DOHH2 (cell line): ENCODE results near the gene YLPM1.

Experiments used
- H3F3A ChIP-seq: fragments of 200-600 bp; sonication (generic), shearing (Covaris generic); 2 replicates; pipeline ENCODE4 v1.6.0; 2016; ENCODE audit warnings: antibody characterized with exemption, mild to moderate bottlenecking; ENCODE audit not compliant: control insufficient read depth, insufficient read depth
- H3K27ac ChIP-seq: fragments of 200-600 bp; sonication (generic); 2 replicates; pipeline ENCODE4 v1.5.1; 2014; ENCODE audit warnings: low read depth, mild to moderate bottlenecking, low read length, moderate library complexity
- H3K27me3 ChIP-seq: fragments of 200-600 bp; sonication (generic); 2 replicates; pipeline ENCODE4 v1.6.1; 2014; ENCODE audit warnings: mild to moderate bottlenecking, low read length, mixed read lengths; ENCODE audit not compliant: control insufficient read depth
- H3K36me3 ChIP-seq: fragments of 200-600 bp; sonication (generic); 2 replicates; pipeline ENCODE4 v1.6.1; 2014; ENCODE audit warnings: mild to moderate bottlenecking, low read length, moderate library complexity, mixed read lengths; ENCODE audit not compliant: control insufficient read depth
- H3K4me1 ChIP-seq: fragments of 200-600 bp; sonication (generic); 2 replicates; pipeline ENCODE4 v1.6.1; 2014; ENCODE audit warnings: mild to moderate bottlenecking, low read length, mixed read lengths; ENCODE audit not compliant: control insufficient read depth
- H3K4me2 ChIP-seq: fragments of 200-600 bp; sonication (generic); 2 replicates; pipeline ENCODE4 v1.6.0; 2014; ENCODE audit warnings: mild to moderate bottlenecking, low read length, moderate library complexity
- H3K4me3 ChIP-seq: fragments of 200-600 bp; sonication (generic); 2 replicates; pipeline ENCODE4 v1.5.1; 2014; ENCODE audit warnings: mild to moderate bottlenecking, low read length, mixed read lengths
- H3K79me2 ChIP-seq: fragments of 200-600 bp; sonication (generic); 2 replicates; pipeline ENCODE4 v1.6.1; 2014; ENCODE audit warnings: mild to moderate bottlenecking, low read length, mixed read lengths; ENCODE audit not compliant: control insufficient read depth
- H3K9me2 ChIP-seq: fragments of 200-600 bp; sonication (generic); replicated peaks from 2 replicates; pipeline ENCODE4 v1.6.1; 2014; ENCODE audit warnings: mild to moderate bottlenecking, low read length, mixed read lengths; ENCODE audit not compliant: control insufficient read depth
- H3K9me3 ChIP-seq: fragments of 200-600 bp; sonication (generic); 2 replicates; pipeline ENCODE4 v1.6.1; 2014; ENCODE audit warnings: antibody characterized with exemption, low read length, mixed read lengths; ENCODE audit not compliant: control insufficient read depth, insufficient read depth
- H4K20me1 ChIP-seq: fragments of 200-600 bp; sonication (generic); 2 replicates; pipeline ENCODE4 v1.6.0; 2014; ENCODE audit warnings: low read depth, mild to moderate bottlenecking, antibody characterized with exemption, low read length, moderate library complexity; ENCODE audit not compliant: control insufficient read depth, insufficient read depth
- CTCF ChIP-seq: fragments of 200-600 bp; sonication (generic); IDR thresholded peaks from one replicate; pipeline ENCODE4 v1.5.1; 2014; ENCODE audit warnings: antibody characterized with exemption, mild to moderate bottlenecking, low read depth, low read length; ENCODE audit not compliant: poor library complexity, severe bottlenecking
- EZH2phosphoT487 ChIP-seq: fragments of 200-600 bp; sonication (generic); IDR thresholded peaks from 2 replicates; pipeline ENCODE4 v1.6.1; 2017; ENCODE audit warnings: borderline replicate concordance, mild to moderate bottlenecking, antibody characterized with exemption, low read length, moderate library complexity, mixed read lengths

Gene YLPM1

GRCh38 chr14:74804219-74804825 is 41.2 kb downstream of the YLPM1 start:
- H3K79me2 ChIP-seq: peaks cover 18% of the 10 kb centered on the region
- H3K36me3 ChIP-seq: peaks cover 55% of the 10 kb centered on the region
- TF ChIP-seq CTCF (peak; percentile 55), EZH2phosphoT487 (no peak)
- H4K20me1 ChIP-seq: peaks cover 4% of the 10 kb centered on the region; the same call in 1 of the 2 replicates
- no peak overlapping the region for H3K4me3 ChIP-seq
- no peaks in the 10 kb centered on the region for H3K9me3 ChIP-seq
- H3K27me3 ChIP-seq: no peaks in the 10 kb centered on the region
- H3K4me2 ChIP-seq: no peak overlapping the region
- no peaks in the 10 kb centered on the region for H3K4me1 ChIP-seq
- H3F3A ChIP-seq: 0 out of 2 replicates have a peak, but pooled peaks cover 6% of the 10 kb centered on the region
- no peak overlapping the region for H3K27ac ChIP-seq
- H3K9me2 ChIP-seq: no peaks in the 10 kb centered on the region

DNA sequence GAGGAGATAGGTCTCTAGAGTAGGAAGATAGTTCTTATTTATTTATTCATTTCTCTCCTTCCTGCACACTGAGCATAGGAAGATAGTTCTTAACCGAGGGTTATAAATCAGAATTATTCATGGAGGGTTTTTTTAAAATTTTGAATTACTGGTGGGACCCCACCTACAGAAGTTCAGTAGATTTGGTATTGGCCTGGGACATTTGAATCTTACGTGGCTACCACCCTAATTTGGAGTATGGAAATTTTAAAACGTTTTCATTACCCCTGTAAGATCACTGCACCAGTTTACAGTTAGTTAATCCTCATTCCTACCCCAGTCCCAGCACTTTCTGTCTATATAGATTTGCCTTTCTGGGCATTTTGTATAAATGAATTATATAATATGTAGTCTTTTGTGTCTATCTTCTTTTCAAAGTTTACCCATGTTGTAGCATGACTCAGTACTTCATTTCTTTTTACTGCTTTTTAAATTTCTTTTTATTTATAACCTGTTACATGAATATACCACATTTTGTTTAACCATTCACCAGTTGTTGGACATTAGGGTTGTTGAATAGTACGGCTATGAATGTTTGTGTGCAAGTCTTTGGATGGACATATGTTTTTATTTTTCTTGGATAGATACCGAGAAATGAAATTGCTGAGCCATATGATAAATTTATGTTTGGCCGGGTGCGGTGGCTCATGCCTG is 44.9 kb downstream of the YLPM1 start:
- Histone ChIP-seq H3K27ac (no peak overlapping the region), H3K36me3 (peaks cover 64% of the 10 kb centered on the region), H3K4me3 (no peak overlapping the region), H3K79me2 (no peaks in the 10 kb centered on the region), H3F3A (no peaks in the 10 kb centered on the region), H3K27me3 (no peaks in the 10 kb centered on the region), H3K4me1 (no peaks in the 10 kb centered on the region), H3K9me3 (no peaks in the 10 kb centered on the region), H4K20me1 (no peaks in the 10 kb centered on the region), H3K4me2 (no peak overlapping the region), H3K9me2 (no peaks in the 10 kb centered on the region)
- TF ChIP-seq EZH2phosphoT487: no peak
- no peak for TF ChIP-seq CTCF

DNA sequence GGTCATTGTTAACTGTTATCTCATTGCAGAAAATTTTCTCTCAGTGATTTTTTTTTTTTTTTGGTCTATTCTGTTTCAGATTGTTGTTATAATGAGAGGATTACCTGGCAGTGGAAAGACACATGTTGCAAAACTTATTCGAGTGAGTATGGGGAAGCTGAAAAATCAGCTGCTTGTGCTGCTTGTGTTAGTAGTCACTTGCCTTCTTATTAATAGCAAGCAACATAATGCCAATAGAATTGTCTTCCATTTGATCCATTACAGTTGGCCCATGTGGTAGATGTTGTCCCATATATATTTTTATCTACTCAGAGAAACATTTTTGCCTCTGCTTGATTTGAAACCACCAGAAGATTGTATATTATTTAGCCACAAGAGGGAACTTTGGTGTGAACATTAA is 53.0 kb downstream of the YLPM1 start:
- Histone ChIP-seq H3K27me3 (no peaks in the 10 kb centered on the region), H3K79me2 (peaks cover 11% of the 10 kb centered on the region), H4K20me1 (no peaks in the 10 kb centered on the region), H3K36me3 (peaks cover 90% of the 10 kb centered on the region), H3K4me2 (no peak overlapping the region), H3K9me2 (no peaks in the 10 kb centered on the region), H3K4me3 (no peak overlapping the region), H3K9me3 (no peaks in the 10 kb centered on the region), H3K27ac (no peak overlapping the region), H3F3A (no peaks in the 10 kb centered on the region), H3K4me1 (no peaks in the 10 kb centered on the region)
- TF ChIP-seq EZH2phosphoT487 (no peak), CTCF (no peak)
